ENCODE measurements around the gene C11orf42.

C11orf42 gene

DNA sequence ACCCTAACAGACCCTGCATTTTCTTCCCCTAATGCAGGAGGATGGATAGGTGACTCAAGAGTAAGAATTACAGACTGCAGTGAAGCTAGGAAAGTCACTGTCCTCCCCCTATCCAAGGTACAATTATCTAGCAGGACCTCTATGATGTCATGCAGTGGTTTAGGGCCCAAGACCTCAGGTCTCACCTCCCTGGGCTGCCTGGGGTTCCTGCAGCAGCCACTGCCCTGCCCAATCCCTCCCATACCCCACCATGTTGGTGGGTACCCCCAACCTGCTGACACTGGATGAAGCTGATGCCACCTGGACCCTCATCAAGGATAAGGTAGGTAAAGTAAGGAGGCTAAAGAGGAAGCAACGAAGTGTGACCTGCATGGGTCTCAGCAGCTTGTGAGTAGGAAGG, at the start of gene C11orf42:
Gene C11orf42, plus strand, starts transcription at position 192 of the 400 bp plus-strand sequence. Its CDS starts 59 bp downstream, at position 251.
- no peak for DNase-seq (ENCODE audit: low read depth in 3 of 3, low spot score in 1 of 3)

DNA sequence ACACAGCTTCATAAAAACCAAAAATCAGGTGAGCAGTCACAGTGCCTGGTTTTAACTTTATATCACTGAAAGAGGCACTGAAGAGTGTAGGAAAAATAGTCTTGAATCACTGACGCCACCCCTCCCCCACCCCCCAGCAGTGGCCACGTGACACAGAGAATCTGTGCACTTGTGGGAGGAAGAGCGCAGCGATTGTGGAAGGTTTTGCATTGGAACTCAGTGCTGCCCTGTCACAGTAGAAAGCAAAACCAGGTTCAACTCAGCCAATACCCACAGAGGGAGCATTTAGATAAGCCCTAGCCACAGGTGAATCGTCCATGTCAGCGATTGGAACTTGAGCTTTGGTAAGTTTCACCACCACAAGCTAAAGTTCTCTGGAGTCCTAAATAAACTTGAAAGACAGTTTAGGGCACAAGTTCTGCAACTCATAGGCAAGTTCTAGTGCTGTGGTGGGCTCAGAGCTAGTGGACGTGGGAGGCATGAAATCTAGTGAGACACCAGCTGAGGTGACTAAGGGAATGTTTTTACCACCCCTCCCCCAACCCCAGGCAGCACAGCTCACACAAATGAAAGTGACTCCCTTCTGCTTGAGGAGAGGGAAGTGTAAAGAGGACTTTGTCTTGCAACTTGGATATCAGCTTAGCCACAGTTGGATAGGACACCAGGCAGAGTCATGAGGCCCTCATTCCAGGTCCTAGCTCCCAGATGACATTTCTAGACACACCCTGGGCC, 48.6 kb upstream of the C11orf42 start:
- DNase-seq (ENCODE audit: low read depth in 3 of 3, low spot score in 1 of 3): no peak

DNA sequence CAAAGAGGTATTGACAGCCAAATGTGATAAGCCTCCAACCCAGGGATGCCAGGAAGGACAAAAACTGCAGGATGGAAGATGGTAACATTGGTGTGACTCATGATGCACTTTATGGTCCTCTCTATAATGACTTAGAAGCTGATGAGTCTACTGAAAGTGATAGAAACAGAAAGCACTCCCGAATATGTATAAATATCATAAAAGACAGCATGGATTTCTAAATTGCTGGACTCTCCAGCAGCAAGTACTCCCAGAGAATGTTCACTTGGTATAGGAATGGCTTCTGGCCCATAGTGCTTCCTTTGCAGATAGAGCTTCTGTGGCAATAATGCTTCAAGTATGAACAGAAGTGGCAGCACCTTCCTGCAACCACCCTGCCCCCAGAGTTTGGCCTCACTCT, 35.1 kb upstream of the C11orf42 start, which contains the start of gene OR52B2:
Gene OR52B2, minus strand, starts transcription at position 101 of the 400 bp plus-strand sequence. Its CDS starts 0 bp downstream, at position 101.
- no peak for DNase-seq (ENCODE audit: low read depth in 3 of 3, low spot score in 1 of 3)

- DNase-seq (ENCODE audit: low read depth in 3 of 3, low spot score in 1 of 3): no peak
Observed at GRCh38 chr11:6175440-6175839, 29.9 kb upstream of the C11orf42 start.

DNA sequence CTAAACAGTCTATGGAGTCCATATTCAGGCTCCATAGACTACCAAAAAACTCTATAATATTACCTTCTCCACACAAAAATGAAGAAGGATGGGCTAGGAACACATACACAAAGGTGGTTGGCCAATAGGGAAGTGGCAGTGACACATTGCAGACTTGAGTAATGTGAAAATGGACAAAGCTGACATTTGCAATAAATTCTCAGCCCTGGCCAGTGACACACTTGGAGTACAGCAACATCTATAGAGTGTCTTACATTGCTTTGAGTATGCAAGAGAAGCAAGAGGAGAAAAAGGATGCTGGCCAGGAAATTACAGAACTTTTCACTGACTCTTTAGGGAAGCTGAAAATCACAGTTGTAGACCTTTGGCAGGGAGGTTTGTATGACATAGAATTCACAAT, 13.6 kb upstream of the C11orf42 start:
- DNase-seq (ENCODE audit: low read depth in 3 of 3, low spot score in 1 of 3): no peak

GRCh38 chr11:6194065-6194581, 11.2 kb upstream of the C11orf42 start:
- no peak for DNase-seq (ENCODE audit: low read depth in 3 of 3, low spot score in 1 of 3)

- DNase-seq (ENCODE audit: low read depth in 3 of 3, low spot score in 1 of 3): no peak
Observed at GRCh38 chr11:6196396-6196795, 9.0 kb upstream of the C11orf42 start.

- DNase-seq (ENCODE audit: low read depth in 3 of 3, low spot score in 1 of 3): no peak
Observed at GRCh38 chr11:6197466-6198200, 7.7 kb upstream of the C11orf42 start.

DNA sequence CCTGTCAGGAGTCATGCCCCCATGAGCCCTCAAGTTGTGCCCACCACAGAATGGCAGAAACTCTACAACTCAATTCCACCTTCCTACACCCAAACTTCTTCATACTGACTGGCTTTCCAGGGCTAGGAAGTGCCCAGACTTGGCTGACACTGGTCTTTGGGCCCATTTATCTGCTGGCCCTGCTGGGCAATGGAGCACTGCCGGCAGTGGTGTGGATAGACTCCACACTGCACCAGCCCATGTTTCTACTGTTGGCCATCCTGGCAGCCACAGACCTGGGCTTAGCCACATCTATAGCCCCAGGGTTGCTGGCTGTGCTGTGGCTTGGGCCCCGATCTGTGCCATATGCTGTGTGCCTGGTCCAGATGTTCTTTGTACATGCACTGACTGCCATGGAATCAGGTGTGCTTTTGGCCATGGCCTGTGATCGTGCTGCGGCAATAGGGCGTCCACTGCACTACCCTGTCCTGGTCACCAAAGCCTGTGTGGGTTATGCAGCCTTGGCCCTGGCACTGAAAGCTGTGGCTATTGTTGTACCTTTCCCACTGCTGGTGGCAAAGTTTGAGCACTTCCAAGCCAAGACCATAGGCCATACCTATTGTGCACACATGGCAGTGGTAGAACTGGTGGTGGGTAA, 6.1 kb upstream of the C11orf42 start, which contains the start of gene OR52W1:
Gene OR52W1, plus strand, starts transcription at position 51 of the 637 bp plus-strand sequence. Its CDS starts 0 bp downstream, at position 51.
- no peak for DNase-seq (ENCODE audit: low read depth in 3 of 3, low spot score in 1 of 3)

DNA sequence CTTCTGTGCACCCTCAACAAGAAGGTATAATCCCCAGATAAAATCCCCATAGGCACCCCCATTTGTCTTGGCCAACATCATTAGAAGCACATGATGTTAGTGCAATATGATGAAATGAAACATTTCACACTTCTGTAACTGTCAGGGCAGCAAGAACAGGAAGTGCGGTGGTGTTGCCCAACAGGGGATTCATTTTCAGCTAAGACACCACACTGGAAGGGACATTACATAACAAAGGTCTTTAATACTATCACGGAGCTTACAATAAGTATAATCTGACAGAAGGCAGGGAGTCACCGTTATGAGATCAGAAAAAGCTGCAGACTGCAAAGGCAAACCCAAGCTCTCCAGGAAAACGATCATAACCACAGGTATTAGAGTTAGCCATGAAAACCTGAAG, 4.4 kb upstream of the C11orf42 start:
- DNase-seq (ENCODE audit: low read depth in 3 of 3, low spot score in 1 of 3): no peak

DNA sequence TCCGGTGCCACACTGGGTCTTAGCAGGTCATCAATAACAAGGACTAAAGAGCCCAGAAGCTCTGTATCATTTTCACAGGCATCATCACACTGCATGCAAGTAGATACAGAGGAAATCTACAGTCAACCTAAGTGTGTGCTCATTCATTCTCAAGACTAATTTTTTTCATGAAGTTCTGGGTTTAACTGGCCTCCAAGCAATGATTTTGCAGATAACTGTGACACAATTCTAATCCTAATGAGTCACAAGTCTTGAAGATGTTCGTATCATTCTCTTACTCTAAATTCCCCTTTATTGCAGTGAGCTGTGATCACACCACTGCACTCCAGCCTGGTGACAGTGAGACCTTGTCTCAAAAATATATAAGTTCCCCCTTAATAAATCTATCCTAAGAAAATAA, 3.9 kb upstream of the C11orf42 start:
- no peak for DNase-seq (ENCODE audit: low read depth in 3 of 3, low spot score in 1 of 3)

- no peak for DNase-seq (ENCODE audit: low read depth in 3 of 3, low spot score in 1 of 3)
Observed at GRCh38 chr11:6202041-6202440, 3.3 kb upstream of the C11orf42 start.

DNA sequence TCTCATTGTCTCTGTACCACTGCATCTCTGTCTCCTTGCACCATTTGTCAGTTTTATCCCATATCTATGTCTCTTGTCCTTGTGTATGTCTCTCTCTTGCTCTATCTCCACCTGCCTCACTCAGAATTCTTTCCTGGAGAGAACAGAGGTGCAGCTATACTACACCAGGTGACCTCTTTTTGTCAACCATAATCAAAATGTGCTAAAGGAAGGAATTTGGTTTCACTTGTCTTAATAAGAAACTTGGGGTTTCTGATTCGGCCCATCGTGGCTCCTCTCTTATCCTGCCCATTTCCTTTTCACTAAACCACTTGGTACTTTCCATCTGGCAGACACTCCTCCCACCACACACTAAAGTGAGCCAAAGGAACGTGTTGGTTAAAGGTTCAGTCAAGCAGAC, 2.0 kb upstream of the C11orf42 start:
- no peak for DNase-seq (ENCODE audit: low read depth in 3 of 3, low spot score in 1 of 3)

- DNase-seq (ENCODE audit: low read depth in 3 of 3, low spot score in 1 of 3): no peak
Observed at GRCh38 chr11:6204706-6205105, 651 bp upstream of the C11orf42 start.

GRCh38 chr11:6206456-6207180, 1.3 kb downstream of the C11orf42 start:
- no peak for DNase-seq (ENCODE audit: low read depth in 3 of 3, low spot score in 1 of 3)

DNA sequence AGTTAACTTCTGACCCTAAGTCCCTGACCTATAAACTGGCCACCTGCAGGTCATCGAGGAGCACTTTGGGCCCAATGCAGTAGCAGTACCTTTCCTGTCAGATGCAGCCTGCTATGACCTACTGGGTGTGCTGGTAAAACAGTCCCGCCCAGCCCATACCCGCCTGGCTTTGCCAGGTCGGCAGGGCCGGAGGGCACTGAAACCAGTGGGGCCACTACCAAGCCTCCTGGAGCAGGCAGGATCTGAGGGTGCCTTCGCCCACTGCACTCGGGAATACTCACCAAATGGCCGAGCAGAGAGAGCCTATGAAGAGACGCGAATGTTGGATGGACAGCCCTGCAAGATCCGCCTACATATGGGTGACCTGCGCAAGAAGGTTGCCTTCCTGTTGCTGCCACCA, 4.4 kb downstream of the C11orf42 start:
- no peak for DNase-seq (ENCODE audit: low read depth in 3 of 3, low spot score in 1 of 3)

- DNase-seq (ENCODE audit: low read depth in 3 of 3, low spot score in 1 of 3): no peak
Observed at GRCh38 chr11:6210274-6210955, 5.1 kb downstream of the C11orf42 start.

- DNase-seq (ENCODE audit: low read depth in 3 of 3, low spot score in 1 of 3): no peak
Observed at GRCh38 chr11:6214530-6214929, 9.2 kb downstream of the C11orf42 start.

DNA sequence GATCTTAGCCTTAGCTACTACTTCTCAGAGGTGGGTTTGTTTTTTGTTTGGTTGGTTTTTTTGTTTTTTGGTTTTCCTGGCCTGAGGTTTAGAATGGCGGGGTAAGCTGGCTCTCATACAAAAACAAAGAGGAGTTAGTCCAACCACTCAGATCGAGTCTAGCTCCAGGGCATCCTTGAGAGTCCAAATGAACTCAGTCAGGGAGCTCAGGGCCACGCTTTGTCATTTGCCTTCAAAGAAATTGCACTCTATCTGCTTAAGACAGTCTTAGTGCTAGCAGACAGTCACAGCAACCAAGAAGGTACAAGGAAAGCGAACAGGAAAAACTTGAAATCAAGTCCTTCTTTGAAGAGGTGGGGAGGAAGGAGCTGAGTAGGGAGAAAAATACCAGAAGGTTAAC, 11.1 kb downstream of the C11orf42 start:
- DNase-seq (ENCODE audit: low read depth in 3 of 3, low spot score in 1 of 3): no peak

DNA sequence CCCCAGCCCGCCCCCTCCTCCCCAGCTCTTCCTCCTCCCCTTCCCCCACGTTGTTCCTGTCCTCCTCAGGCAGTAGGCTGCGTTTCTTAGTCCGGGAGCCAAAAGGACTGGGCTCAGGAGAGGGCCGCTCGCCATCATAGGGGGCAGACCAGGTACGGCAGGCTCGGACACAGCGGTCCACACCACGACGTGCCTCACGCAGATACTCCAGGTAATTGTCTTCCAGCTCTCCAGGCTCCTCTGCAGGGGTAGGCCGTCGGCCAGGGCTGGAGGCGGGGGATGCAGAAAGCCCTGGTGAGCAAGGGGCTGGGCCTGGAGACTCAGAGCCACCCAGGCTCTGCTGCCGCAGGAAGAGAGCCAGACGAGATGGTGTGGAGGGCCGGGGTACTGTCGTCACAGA, 12.4 kb downstream of the C11orf42 start:
- DNase-seq (ENCODE audit: low read depth in 3 of 3, low spot score in 1 of 3): no peak

Measured in stimulated activated CD4-positive, alpha-beta T cell treated with anti-CD3 and anti-CD28 coated beads, TNF-alpha, amount 100 ng/mL, for 1 hour (primary cell).